Epithelial cell of esophagus (primary cell): Measurements from ENCODE around the gene BEND6.

ENCODE experiments used
- DNase-seq: peaks from one replicate; pipeline ENCODE4 v3.0.0; 2010; ENCODE audit warnings: low read depth
- H3K4me3 ChIP-seq: 2 replicates; pipeline ENCODE4 v1.5.1; 2011; ENCODE audit warnings: mild to moderate bottlenecking, low read length, control low read depth
- TF ChIP-seq, protein P1 (sequence below): IDR thresholded peaks from 2 replicates; pipeline ENCODE4 v1.5.1; 2011; ENCODE audit warnings: low read depth, mild to moderate bottlenecking, low read length, control low read depth, inconsistent platforms; ENCODE audit not compliant: insufficient read depth; ENCODE audit errors: missing control alignments

Gene BEND6

GRCh38 chr6:56914798-56915658, 39.9 kb upstream of the BEND6 start:
- H3K4me3 ChIP-seq, result no peak overlapping the region
- DNase-seq, result no peak

GRCh38 chr6:56915832-56916231, 39.1 kb upstream of the BEND6 start:
- TF ChIP-seq, protein P1, sequence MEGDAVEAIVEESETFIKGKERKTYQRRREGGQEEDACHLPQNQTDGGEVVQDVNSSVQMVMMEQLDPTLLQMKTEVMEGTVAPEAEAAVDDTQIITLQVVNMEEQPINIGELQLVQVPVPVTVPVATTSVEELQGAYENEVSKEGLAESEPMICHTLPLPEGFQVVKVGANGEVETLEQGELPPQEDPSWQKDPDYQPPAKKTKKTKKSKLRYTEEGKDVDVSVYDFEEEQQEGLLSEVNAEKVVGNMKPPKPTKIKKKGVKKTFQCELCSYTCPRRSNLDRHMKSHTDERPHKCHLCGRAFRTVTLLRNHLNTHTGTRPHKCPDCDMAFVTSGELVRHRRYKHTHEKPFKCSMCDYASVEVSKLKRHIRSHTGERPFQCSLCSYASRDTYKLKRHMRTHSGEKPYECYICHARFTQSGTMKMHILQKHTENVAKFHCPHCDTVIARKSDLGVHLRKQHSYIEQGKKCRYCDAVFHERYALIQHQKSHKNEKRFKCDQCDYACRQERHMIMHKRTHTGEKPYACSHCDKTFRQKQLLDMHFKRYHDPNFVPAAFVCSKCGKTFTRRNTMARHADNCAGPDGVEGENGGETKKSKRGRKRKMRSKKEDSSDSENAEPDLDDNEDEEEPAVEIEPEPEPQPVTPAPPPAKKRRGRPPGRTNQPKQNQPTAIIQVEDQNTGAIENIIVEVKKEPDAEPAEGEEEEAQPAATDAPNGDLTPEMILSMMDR, result no peak
- no peak for DNase-seq
- no peak overlapping the region for H3K4me3 ChIP-seq

More at GRCh38 chr6:56914798-56915658, 39.9 kb upstream of the BEND6 start:
- TF ChIP-seq, protein P1, result no peak

DNA sequence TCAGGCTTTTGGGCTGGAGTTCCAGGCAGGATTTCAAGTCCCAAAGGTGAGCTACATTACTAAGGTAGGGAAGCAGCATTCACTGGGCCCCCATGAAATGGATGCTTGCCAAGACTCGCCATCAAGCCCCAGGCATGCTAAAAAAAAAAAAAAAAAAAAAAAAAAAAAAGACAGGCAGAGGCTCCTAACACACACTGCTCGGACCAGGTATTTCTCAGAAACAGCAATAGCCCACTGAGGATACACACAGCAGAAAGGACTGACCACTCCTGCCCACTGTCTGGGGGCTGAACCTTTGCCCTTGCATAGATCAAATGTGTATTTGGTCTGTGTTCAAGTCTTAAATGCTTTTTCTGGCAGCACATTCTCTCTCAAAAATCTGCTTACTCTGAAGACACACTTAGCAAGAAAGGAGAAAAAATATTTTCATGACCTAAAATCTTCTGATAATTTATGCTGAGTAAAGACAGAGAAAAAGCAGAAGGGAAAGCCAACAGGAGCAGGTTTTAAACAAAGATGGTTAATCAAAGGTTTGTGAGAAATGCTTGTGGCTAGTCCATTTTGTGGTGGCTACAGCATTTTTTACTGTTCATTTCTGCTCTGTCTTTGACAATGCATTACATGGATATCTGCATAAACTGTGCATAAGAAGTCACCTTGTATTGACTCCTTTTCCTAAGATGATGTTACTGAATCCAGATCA, 37.9 kb upstream of the BEND6 start:
- TF ChIP-seq, protein P1, result no peak
- no peak overlapping the region for H3K4me3 ChIP-seq
- no peak for DNase-seq

DNA sequence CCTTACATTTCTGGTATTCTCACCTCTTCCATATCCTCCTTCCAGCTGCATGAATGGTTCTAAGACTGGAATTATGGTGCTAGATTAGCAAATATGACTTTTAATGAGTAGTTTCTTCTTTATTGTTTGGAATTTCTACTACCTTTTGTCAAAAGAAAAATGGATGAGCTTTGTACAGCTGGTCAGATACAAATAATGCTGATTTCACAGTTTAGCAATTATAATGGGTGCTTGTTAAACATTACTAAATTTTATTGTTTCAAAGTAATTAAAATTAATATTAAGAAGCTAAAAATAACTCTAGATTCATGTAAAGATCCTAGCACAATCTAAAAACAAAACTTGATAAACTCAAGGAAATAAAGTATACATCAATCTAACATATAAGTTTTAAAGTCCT, 32.3 kb upstream of the BEND6 start:
- no peak overlapping the region for H3K4me3 ChIP-seq
- TF ChIP-seq, protein P1, result no peak
- DNase-seq, result no peak

DNA sequence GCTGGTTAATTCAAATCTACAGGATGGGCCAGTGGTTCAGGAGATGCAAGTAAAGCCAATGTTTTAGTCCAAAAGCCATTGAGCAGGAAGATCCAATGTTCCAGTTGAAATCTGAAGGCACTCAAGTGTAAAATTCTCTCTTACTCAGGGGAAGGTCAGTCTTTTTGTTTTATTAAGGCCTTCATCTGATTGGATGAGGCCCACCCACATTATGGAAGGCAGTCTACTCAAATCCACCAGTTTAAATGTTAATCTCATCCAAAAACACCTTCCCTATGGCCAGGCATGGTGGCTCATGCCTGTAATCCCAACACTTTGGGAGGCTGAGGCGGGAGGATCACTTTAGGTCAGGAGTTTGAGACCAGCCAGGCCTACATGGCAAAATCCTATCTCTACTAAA, 31.3 kb upstream of the BEND6 start:
- no peak overlapping the region for H3K4me3 ChIP-seq
- TF ChIP-seq, protein P1, result no peak

DNA sequence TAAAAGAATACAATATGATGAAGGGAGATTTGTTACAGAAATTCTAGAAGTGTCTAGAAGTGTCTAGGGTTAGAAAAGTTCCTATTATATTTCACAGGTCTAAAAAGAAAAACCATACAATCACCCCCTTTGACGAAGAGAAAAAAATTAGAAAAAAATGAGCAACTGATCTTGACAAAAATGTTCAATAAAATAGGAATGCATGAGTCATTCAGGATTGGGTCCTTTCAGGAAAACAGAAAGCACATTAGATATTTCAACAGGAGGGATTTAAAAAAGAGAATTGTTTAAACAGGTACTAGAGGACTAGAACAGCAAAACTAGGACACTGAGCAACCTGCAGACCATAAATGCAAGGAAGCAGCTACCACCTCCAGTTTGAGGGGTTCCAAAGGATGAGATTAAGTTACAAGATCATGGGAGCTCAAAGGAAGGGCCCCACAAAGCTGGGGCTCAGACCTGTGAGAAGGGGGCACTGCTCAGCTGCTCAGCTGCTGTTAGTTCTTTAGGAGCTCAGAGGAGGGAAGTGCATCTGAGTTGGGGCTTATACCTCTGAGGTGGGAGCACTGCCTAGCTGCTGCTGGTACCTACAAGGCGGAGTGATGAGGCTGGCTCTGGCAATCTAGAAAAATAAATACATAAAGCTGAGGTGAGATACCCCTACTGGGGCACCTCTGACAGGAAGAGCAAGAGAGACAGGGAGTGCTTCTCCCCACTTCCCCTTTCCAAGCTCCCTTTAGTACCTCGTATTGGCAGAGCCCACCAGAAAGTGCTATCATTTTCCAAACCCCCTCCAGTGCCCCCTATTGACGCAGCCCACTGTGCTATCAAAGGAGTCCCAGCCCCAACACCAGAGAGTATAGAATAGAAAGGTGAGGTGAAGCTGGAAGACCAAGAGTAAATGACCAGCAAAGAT, 27.1 kb upstream of the BEND6 start:
- no peak overlapping the region for H3K4me3 ChIP-seq
- TF ChIP-seq, protein P1, result no peak
- DNase-seq, result no peak

More for the DNA sequence above, 31.3 kb upstream of the BEND6 start:
- DNase-seq, result no peak
